Activated gamma-delta T cell treated with Interleukin-2 at 50 U/mL for 16 hours (primary cell): Measurements from ENCODE around the gene RNF208.

Source experiments
- DNase-seq: peaks from one replicate; pipeline ENCODE4 v3.0.0-alpha.2; 2020

Gene RNF208

DNA sequence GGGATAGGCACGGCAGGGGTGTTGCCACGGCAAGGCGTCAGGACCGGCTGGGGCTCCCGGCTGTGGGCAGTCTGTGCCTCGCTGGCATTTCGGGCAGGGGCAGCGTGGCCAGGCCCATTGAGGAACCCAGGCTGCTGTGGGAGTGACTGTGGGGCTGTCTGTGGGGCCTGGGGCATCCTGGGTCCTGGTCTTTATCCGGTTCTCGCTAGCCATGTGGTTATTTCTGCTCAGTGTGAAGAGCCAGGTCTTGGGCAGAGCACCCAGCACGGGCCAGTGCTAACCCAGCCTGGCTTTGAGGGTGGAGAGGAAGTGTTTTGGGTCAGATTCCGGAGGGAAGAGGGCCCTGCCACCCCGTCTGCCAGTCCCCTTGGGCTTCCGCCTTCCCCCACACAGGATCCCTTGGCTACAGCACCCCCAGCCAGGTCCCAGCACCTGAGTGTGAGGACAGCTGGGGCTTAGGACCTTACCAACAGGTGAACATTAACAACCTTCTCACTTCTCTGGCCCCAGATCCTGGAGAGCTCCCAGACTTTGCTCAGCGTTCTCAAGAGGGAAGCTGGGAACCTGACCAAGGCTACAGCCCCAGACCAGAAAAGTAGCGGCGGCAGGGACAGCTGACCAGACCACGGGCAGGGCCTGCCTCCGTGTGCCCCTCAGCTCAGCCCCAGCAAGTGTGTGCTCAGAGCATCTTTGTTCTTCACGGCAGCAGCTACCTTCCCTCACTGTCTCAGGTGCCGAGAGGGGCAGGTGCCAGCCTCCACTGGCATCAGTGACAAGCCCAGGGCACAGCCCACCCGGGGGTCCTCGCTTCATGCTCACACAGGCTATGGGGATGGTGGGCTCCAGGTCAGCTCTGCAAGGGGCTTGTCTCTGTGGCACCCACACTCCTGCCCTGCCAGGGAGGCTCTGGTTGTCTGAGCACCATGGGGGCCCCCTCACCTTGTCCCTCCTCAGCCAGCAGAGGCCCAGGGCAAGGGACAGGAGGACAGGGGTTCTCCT is 32.4 kb downstream of the RNF208 start:
- no peak for DNase-seq

DNA sequence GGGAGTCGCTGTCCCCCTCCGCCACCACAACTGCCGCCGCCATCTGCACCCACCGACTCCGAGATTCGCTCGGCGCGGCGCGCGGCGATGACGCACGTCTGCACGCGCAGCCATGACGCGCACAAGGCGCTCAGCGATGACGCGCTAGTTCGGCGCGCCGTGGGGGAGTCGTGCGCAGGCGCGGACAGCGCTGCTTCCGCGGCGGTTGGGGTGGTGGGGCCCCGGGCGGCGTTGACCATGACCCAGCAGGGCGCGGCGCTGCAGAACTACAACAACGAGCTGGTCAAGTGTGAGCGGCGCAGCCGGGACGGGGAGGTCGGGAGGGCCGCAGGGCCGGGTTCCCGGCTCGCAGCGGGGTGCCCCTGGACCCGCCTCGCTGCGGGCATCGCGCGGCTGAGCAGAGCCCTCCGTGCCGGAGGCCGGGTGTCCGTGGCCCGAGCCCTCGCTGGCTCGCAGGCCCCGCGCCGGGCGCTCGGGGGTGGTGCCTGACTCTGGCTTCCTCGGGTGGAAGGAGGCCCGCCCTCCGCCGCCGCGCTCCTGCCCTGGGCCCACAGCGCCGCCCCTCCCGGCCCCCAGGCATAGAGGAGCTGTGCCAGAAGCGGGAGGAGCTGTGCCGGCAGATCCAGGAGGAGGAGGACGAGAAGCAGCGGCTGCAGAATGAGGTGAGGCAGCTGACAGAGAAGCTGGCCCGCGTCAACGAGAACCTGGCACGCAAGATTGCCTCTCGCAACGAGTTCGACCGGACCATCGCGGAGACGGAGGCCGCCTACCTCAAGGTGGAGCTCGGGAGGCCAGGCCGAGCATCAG is 33.3 kb downstream of the RNF208 start, which contains the start of the genes ANAPC2 and SSNA1:
Gene ANAPC2, minus strand, starts transcription at position 71 of the 807 bp plus-strand sequence. Its CDS starts 28 bp downstream, at position 43.
Gene SSNA1, plus strand, starts transcription at position 187 of the 807 bp plus-strand sequence. Its CDS starts 51 bp downstream, at position 238.
- DNase-seq = peak; percentile 90

DNA sequence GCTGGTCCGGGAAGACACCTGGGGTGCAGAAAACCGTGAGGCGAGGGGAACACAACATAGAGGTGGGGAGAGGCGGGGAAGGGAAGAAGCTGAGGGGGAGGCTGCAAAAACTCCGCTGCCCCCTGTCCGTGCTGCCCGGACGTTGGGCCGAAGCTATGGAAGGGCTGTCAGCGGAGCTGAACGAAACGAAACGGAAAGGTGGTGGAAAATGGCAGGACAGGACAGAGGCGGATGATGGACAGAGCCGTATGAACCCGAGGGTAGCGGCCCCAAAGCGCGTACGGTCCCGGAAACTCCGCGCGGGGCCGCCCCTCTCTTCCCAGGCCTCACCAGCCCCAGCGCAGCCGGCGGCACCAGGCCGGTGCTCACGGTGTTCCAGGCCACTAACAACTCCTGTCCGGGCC is 34.0 kb downstream of the RNF208 start:
- DNase-seq = no peak

DNA sequence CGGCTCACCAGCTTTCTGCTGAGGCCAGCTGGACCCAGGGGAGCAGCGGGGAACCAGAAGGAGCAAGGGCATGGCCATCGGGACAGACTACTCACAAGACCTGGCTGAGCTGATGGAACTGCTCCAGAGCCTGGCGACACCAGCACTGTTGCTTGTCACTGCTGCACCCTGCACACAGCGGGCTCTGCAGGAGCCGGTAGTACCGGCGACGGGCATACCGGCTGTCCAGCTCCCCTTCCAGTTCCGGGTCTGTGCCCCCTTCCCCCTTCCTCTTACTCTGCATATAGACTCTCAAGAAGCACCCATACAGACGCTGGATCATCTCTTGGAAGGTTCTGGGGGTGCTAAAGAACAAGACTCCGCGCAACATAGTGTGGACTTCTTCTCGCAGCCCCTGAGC is 34.7 kb downstream of the RNF208 start:
- DNase-seq = no peak

GRCh38 chr9:137186385-137186784 is 35.7 kb downstream of the RNF208 start:
- no peak for DNase-seq

DNA sequence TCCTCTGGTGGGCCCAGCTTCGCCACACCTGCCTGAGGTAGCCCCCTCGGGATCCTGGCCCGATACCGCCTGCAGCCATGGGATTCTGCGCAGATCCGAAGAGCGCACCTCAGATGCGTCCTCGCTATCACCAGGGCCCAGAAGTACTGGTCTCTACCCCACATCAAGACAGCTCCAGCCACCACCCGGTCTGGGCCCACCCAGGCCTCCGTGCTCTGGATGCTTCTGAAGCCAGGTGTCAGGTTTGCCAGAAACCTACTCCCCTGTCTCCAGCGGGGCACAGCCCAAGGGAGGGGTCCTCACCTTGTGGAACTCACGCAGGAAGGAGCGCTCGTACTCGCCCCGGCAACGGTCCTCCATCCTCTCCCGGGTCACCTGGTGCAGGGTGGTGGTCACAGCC is 36.1 kb downstream of the RNF208 start:
- no peak for DNase-seq

DNA sequence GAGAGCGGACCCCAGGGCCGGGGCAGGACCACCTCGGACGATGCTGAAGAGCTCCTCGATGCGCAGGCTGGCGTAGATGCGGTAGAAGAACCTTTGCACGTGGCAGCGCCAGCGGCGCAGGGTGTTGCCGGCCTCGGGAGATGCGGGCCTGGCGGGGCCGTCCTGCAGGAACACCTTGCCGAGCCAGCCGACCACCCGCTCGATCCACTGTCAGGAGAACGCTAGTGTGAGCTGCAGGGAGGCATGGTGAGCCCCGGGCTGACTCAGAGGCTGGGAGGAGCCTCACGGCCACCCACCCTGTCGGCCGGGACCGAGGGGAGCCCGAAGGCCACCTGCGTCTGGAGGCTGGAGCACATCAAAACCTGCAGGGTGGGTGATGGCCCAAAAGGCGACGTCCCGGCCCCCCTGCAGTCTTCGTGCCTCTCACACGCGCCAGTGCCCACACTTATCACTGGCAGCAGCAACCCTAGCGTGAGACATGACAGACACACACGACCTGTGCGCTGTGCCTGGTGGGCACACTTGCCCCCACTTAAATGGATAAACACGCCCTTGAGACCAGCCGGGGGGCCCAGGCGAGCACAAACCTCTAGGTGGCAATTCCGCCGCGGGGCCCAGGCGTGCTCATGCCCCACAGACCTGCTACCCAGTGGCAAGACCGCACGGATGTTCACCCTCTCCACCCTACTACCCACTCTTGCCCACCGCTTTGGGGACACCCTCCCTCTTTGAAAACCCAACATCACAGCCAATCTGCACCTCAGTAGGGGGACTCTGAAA is 37.0 kb downstream of the RNF208 start:
- DNase-seq = no peak

DNA sequence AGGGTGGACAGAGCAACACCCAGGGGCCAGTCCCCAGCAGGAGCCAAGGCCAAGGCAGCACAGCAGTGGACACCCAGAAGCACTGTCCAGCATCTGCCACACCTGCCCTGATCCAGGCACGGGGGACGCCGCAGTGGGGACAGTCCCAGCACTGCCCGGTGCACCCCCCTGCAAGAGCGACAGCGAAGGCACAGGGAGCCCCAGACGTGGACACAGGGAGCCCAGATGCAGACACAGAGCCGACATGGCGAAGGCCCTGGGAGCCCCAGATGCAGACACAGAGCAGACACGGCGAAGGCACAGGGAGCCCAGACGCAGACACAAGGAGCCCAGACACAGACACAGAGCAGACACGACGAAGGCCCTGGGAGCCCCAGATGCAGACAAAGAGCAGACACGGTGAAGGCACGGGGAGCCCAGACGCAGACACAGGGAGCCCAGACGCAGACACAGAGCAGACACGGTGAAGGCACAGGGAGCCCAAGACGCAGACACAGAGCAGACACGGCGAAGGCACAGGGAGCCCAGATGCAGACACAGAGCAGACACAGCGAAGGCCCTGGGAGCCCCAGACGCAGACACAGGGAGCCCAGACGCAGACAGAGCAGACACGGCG is 38.0 kb downstream of the RNF208 start:
- DNase-seq = no peak

DNA sequence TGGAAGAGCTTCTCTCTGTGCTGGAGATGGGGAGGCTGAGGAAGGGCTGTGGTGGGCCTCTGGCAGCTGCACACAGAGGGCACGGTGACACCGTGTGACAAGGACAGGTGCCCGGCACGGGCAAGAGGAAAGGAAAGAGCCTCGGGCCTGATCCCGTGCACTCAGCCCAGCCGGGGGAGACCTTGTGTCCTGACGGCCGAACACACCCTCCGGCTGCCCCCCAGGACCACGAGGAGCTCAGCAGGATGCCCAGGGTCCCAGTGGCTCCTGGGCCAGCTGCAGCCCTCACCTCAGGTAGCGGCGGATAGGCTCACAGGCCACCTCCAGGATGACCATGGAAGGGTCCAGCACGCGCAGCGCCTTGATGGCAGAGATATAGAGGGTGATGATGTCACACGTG is 39.2 kb downstream of the RNF208 start:
- DNase-seq = no peak

DNA sequence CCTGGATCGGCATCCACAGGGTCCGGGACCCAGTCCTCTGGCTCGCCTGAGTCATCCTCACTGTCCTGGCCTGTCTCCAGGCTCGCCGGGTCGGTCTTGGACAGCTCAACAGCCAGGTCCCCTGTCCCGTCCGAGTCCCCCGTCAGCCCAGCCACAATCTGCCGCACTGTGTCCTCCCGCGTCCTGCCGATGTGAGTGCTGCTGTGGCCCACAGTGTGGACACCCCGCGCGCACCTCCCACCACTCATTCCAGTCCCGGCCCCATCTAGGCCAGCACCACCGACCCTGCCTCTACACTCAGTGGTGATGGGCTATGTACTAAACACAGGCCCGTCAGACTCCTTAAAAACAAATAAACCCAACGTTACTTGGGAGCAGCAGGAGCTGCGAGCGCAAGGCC is 40.4 kb downstream of the RNF208 start:
- no peak for DNase-seq

DNA sequence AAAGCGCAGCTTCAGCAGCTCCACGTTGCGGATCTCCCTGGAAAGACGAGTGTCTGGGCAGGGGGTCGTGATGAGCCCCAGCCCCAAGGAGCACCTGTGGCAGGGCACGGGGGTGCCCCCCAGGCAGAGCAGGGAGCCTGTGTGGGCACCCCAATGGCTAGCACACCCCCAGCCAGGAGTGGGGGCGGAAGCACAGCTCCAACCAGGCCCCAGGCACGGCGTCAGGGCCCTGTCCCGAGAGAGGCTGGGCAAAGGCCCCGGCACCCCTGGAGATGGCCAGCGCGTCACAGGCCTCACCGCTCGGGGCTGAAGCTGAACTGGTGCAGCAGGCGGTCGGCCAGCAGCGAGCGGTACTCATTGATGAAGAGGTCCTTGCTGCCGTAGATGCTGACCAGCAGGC is 41.5 kb downstream of the RNF208 start:
- DNase-seq = no peak

- no peak for DNase-seq
Observed at GRCh38 chr9:137179761-137180160, 42.3 kb downstream of the RNF208 start.

GRCh38 chr9:137178939-137179630 is 43.0 kb downstream of the RNF208 start:
- DNase-seq = no peak

GRCh38 chr9:137178201-137178938 is 43.7 kb downstream of the RNF208 start:
- DNase-seq = no peak

DNA sequence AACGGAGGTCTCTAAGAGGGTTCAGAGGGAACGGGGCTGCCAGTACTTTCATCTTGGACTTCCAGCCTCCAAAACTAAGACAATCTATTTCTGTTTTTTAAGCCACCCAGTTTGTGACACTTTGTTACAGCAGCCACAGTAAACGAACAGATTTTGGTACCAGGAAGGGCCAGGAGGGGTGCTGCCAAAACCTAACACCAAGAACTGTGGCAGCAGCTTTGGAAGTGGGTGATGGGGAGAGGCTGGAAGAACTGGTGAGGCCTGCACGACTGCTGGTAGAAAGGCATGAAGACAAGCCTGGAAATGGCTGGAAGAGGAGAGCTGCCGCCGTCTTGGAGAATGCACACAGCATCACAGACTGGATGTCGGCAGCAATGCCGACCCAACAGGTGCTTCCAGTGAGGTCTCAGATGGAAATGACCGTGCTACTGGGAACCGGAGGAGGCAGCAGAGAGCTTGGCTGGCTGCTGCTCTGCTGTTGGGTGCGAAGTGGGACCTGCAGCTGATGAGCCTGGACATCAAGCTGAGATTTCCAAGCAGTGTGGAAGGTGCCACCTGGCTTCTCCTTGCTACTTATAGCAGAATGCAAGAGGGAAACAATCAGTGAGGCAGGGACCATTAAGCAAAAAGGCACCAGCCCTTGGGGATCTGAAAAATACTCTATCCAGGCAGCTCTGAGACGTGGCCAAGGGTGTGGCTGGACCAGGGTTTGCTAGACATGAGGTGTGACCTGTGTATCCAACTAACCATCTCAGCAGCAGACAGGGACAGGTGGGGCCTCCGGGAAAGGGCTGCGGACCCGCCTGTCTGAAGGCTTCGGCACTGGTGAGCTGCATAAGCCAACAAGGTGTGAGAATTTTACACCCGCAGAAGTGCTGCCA is 45.5 kb downstream of the RNF208 start:
- no peak for DNase-seq

- DNase-seq = no peak
Observed at GRCh38 chr9:137175345-137175961, 46.6 kb downstream of the RNF208 start.

GRCh38 chr9:137174722-137175293 is 47.2 kb downstream of the RNF208 start:
- DNase-seq = no peak

DNA sequence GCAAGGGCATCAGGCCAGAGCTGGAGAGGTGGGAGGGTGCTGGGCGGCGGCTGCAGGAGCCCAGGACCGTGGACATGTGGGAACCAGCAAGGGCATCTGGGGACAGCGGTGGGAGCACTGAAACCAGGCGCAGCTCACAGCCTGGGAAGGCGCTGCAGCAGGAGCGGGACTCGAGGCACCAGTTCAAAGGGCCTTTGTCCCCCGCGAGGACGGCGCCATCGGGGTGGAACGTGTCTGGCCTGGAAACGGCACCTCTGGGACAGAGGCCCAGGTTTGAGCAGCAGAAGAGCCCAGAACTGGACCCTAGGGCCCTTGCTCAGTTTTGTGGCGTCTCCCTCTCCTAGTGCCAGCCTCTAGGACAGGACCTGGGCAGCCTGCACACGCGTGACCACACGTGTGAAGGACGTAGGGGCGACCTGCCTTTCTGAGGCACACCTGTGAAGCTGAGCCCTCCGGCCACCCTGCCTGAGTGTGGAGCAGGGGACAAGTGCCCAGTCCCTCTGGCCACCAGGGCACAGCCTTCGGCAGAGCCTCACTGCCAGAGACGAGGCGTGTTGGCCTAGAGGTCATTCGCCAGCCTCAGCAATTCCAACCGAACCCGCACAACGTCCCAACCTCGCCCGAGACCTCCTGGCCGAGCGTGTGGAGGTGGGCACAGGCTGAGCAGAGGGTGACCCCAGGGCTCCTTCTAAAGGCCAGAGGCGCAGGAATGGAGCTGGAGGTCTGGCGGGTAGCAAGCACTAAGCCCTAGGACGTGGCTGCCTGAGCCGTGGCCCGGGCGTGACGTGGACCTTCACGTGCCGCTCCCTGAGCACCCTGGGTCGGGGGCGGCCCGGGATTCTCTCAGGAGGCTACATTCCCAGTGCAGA is 48.0 kb downstream of the RNF208 start:
- DNase-seq = no peak
